ENCODE measurements around the gene B4GALNT2. TPM values are rescaled to one million over a fixed set of nuclear protein-coding genes. Genes with fewer than 3 reads are reported as not detected.

Gene B4GALNT2
- total RNA-seq, 1 donor from 2014 or later: 0.98 TPM

- H3K36me3 Mint-ChIP-seq (ENCODE audit: unreplicated experiment): peaks cover 4% of the 10 kb centered on the region
- H3K27me3 Mint-ChIP-seq (ENCODE audit: unreplicated experiment): peaks cover 17% of the 10 kb centered on the region
- no peak overlapping the region for H3K27ac Mint-ChIP-seq (ENCODE audit: unreplicated experiment)
- peaks cover 3% of the 10 kb centered on the region for H3K4me1 Mint-ChIP-seq (ENCODE audit: low read depth, unreplicated experiment)
- no peak overlapping the region for H3K4me3 Mint-ChIP-seq (ENCODE audit: unreplicated experiment)
- no peak for TF ChIP-seq CTCF (IDR thresholded peaks at IDR 0.05; ENCODE audit: partially characterized antibody, unreplicated experiment)
- no peak for DNase-seq
- peaks cover 21% of the 10 kb centered on the region for H3K9me3 Mint-ChIP-seq (ENCODE audit: unreplicated experiment)
Observed at GRCh38 chr17:49190932-49191331, 58.4 kb downstream of the B4GALNT2 start.

- Mint-ChIP-seq H3K4me3 (ENCODE audit: unreplicated experiment) (peak overlapping the region; percentile 92), H3K27ac (ENCODE audit: unreplicated experiment) (peak overlapping the region; percentile 96), H3K27me3 (ENCODE audit: unreplicated experiment) (peaks cover 17% of the 10 kb centered on the region), H3K4me1 (ENCODE audit: low read depth, unreplicated experiment) (peaks cover 3% of the 10 kb centered on the region), H3K9me3 (ENCODE audit: unreplicated experiment) (peaks cover 21% of the 10 kb centered on the region), H3K36me3 (ENCODE audit: unreplicated experiment) (no peaks in the 10 kb centered on the region)
- no peak for DNase-seq
- TF ChIP-seq CTCF (IDR thresholded peaks at IDR 0.05; ENCODE audit: partially characterized antibody, unreplicated experiment): no peak
Observed at GRCh38 chr17:49191409-49191916, 58.9 kb downstream of the B4GALNT2 start.

GRCh38 chr17:49191917-49192741 lies 59.6 kb downstream of the B4GALNT2 start:
- peaks cover 21% of the 10 kb centered on the region for H3K9me3 Mint-ChIP-seq (ENCODE audit: unreplicated experiment)
- peaks cover 17% of the 10 kb centered on the region for H3K27me3 Mint-ChIP-seq (ENCODE audit: unreplicated experiment)
- H3K4me3 Mint-ChIP-seq (ENCODE audit: unreplicated experiment): peak overlapping the region; percentile 92
- peak overlapping the region; percentile 96 for H3K27ac Mint-ChIP-seq (ENCODE audit: unreplicated experiment)
- peaks cover 3% of the 10 kb centered on the region for H3K4me1 Mint-ChIP-seq (ENCODE audit: low read depth, unreplicated experiment)
- H3K36me3 Mint-ChIP-seq (ENCODE audit: unreplicated experiment): no peaks in the 10 kb centered on the region
- TF ChIP-seq CTCF (IDR thresholded peaks at IDR 0.05; ENCODE audit: partially characterized antibody, unreplicated experiment): no peak
- peak; percentile 93 for DNase-seq

- H3K9me3 Mint-ChIP-seq (ENCODE audit: unreplicated experiment): peaks cover 21% of the 10 kb centered on the region
- no peak for TF ChIP-seq CTCF (IDR thresholded peaks at IDR 0.05; ENCODE audit: partially characterized antibody, unreplicated experiment)
Observed at GRCh38 chr17:49193513-49194296, 61.1 kb downstream of the B4GALNT2 start.

More at GRCh38 chr17:49193513-49194296, 61.1 kb downstream of the B4GALNT2 start:
- peak overlapping the region; percentile 96 for H3K27ac Mint-ChIP-seq (ENCODE audit: unreplicated experiment)
- peak overlapping the region; percentile 92 for H3K4me3 Mint-ChIP-seq (ENCODE audit: unreplicated experiment)
- peaks cover 3% of the 10 kb centered on the region for H3K4me1 Mint-ChIP-seq (ENCODE audit: low read depth, unreplicated experiment)
- DNase-seq: no peak
- H3K36me3 Mint-ChIP-seq (ENCODE audit: unreplicated experiment): no peaks in the 10 kb centered on the region
- peaks cover 17% of the 10 kb centered on the region for H3K27me3 Mint-ChIP-seq (ENCODE audit: unreplicated experiment)

Data from glutamatergic neuron (in vitro differentiated cells).